ENCODE data around the gene HLF. TPM values are rescaled to one million over a fixed set of nuclear protein-coding genes. Genes with fewer than 3 reads are reported as not detected.

HLF gene
- total RNA-seq, 1 donor from 2014 or later, result 0.51 TPM

DNA sequence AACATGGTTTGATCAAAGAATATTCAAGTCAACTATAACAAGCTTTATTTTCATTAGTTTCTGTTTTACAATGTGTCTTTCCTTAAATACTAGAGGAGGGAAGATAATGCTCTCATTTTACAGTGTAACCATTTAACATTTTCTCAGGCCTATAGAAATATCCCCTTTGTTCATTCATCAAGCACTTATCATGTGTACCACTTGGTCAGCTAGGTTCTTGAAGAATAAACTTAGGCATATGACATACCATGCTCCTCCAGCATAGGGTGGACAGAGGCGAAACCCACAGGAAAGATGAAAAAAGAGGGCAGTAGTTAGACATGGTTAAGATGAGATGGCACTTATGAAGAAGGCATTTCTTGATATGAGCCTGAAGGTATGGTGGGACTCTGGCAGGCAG lies 34.0 kb upstream of the HLF start:
- Mint-ChIP-seq H3K27ac (ENCODE audit: unreplicated experiment) (no peak overlapping the region), H3K27me3 (ENCODE audit: unreplicated experiment) (peaks cover 4% of the 10 kb centered on the region), H3K4me3 (ENCODE audit: unreplicated experiment) (no peak overlapping the region), H3K9me3 (ENCODE audit: unreplicated experiment) (no peaks in the 10 kb centered on the region), H3K4me1 (ENCODE audit: unreplicated experiment) (no peaks in the 10 kb centered on the region), H3K36me3 (ENCODE audit: unreplicated experiment) (no peaks in the 10 kb centered on the region)
- TF ChIP-seq, protein P1, sequence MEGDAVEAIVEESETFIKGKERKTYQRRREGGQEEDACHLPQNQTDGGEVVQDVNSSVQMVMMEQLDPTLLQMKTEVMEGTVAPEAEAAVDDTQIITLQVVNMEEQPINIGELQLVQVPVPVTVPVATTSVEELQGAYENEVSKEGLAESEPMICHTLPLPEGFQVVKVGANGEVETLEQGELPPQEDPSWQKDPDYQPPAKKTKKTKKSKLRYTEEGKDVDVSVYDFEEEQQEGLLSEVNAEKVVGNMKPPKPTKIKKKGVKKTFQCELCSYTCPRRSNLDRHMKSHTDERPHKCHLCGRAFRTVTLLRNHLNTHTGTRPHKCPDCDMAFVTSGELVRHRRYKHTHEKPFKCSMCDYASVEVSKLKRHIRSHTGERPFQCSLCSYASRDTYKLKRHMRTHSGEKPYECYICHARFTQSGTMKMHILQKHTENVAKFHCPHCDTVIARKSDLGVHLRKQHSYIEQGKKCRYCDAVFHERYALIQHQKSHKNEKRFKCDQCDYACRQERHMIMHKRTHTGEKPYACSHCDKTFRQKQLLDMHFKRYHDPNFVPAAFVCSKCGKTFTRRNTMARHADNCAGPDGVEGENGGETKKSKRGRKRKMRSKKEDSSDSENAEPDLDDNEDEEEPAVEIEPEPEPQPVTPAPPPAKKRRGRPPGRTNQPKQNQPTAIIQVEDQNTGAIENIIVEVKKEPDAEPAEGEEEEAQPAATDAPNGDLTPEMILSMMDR (IDR thresholded peaks at IDR 0.05), result no peak
- DNase-seq (ENCODE audit: extremely low spot score, unreplicated experiment), result no peak

DNA sequence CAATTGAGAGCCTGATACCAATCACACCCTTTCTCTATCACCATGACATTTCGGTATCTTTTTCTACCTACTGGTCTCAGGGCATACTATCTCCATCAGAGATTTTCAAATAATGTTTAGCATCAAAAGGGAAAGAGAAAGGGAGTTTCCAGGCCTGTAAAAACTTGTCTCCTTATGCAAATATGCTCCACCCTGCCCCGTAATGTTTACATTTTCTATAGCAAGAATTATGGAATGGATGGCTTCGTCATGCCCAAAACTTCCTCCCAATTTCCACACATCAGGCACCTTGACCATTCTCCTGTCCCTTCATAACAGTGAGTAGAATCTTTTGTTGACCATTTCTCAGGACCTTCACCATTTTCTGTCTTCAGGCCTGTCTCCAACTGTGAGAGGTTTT lies 30.9 kb upstream of the HLF start:
- no peak overlapping the region for H3K27ac Mint-ChIP-seq (ENCODE audit: unreplicated experiment)
- no peak overlapping the region for H3K4me3 Mint-ChIP-seq (ENCODE audit: unreplicated experiment)
- peaks cover 5% of the 10 kb centered on the region for H3K4me1 Mint-ChIP-seq (ENCODE audit: unreplicated experiment)
- H3K9me3 Mint-ChIP-seq (ENCODE audit: unreplicated experiment), result no peaks in the 10 kb centered on the region
- H3K36me3 Mint-ChIP-seq (ENCODE audit: unreplicated experiment), result no peaks in the 10 kb centered on the region
- DNase-seq (ENCODE audit: extremely low spot score, unreplicated experiment), result no peak
- TF ChIP-seq, protein P1 (IDR thresholded peaks at IDR 0.05), result no peak
- peaks cover 9% of the 10 kb centered on the region for H3K27me3 Mint-ChIP-seq (ENCODE audit: unreplicated experiment)

DNA sequence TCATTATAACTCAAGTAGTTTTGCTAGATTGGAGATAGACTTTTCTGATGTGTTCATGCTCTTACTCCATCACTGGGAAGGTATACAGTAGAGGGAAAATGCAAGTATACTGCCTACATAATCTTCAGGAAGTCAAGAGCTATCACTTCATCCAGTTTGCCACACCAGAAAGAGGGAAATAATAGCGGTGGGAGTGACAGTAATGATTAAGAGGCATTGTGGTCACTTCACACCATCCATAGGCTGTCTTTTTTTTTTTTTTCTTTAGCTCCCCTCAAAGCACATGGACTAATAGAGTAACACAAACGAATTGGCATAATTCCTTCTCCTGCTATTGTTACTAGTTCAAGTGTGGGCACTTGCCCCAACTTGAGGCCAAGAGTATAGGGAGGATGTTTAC lies 28.4 kb upstream of the HLF start:
- H3K27ac Mint-ChIP-seq (ENCODE audit: unreplicated experiment), result no peak overlapping the region
- DNase-seq (ENCODE audit: extremely low spot score, unreplicated experiment), result no peak
- TF ChIP-seq, protein P1 (IDR thresholded peaks at IDR 0.05), result no peak
- peaks cover 22% of the 10 kb centered on the region for H3K27me3 Mint-ChIP-seq (ENCODE audit: unreplicated experiment)
- peaks cover 8% of the 10 kb centered on the region for H3K4me1 Mint-ChIP-seq (ENCODE audit: unreplicated experiment)
- H3K9me3 Mint-ChIP-seq (ENCODE audit: unreplicated experiment), result no peaks in the 10 kb centered on the region
- H3K4me3 Mint-ChIP-seq (ENCODE audit: unreplicated experiment), result no peak overlapping the region
- H3K36me3 Mint-ChIP-seq (ENCODE audit: unreplicated experiment), result no peaks in the 10 kb centered on the region

DNA sequence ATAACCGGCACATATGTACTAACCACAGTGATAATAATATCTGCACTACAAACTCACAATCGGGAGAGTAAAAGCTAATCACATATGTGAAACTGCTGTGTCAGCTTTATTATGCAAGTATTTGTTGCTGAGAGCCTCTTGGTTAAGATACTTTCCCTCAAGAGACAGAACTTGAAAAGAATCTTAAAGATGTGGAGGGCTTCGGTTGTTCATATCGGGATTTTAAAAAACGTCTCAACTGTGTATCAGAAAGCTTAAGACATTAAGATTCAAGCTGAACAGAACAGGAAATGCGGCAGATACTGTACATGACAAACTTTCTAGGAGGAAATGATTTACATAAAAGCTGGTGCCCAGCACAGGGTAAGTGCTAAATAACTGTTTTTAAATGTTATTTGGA lies 27.5 kb upstream of the HLF start:
- H3K4me3 Mint-ChIP-seq (ENCODE audit: unreplicated experiment), result no peak overlapping the region
- peaks cover 4% of the 10 kb centered on the region for H3K9me3 Mint-ChIP-seq (ENCODE audit: unreplicated experiment)
- H3K36me3 Mint-ChIP-seq (ENCODE audit: unreplicated experiment), result no peaks in the 10 kb centered on the region
- H3K27ac Mint-ChIP-seq (ENCODE audit: unreplicated experiment), result no peak overlapping the region
- DNase-seq (ENCODE audit: extremely low spot score, unreplicated experiment), result no peak
- TF ChIP-seq, protein P1 (IDR thresholded peaks at IDR 0.05), result no peak
- peaks cover 28% of the 10 kb centered on the region for H3K27me3 Mint-ChIP-seq (ENCODE audit: unreplicated experiment)
- H3K4me1 Mint-ChIP-seq (ENCODE audit: unreplicated experiment), result peaks cover 8% of the 10 kb centered on the region

DNA sequence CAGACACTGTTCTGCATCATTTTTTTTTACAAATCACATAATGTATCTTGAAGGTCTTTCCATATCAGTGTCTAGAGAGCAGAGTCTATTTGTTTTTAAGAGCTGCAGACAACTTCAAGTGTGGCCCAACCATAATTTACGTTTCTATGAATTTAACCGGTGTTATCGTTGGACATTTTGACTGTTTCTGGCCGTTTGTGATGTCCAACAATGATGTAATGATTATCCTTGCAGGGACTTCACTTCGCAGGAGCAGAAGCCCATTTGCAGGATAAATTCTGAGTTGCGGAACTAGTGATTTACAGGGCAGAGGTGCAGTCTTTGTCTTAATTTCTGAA lies 26.9 kb upstream of the HLF start:
- TF ChIP-seq, protein P1 (IDR thresholded peaks at IDR 0.05), result no peak
- H3K36me3 Mint-ChIP-seq (ENCODE audit: unreplicated experiment), result no peaks in the 10 kb centered on the region
- peaks cover 28% of the 10 kb centered on the region for H3K27me3 Mint-ChIP-seq (ENCODE audit: unreplicated experiment)
- peak overlapping the region; percentile 76 for H3K4me3 Mint-ChIP-seq (ENCODE audit: unreplicated experiment)
- no peak for DNase-seq (ENCODE audit: extremely low spot score, unreplicated experiment)
- peaks cover 4% of the 10 kb centered on the region for H3K9me3 Mint-ChIP-seq (ENCODE audit: unreplicated experiment)
- H3K27ac Mint-ChIP-seq (ENCODE audit: unreplicated experiment), result no peak overlapping the region
- H3K4me1 Mint-ChIP-seq (ENCODE audit: unreplicated experiment), result peaks cover 8% of the 10 kb centered on the region

All from osteocyte (in vitro differentiated cells).